Body of pancreas (tissue), 4 donors: ENCODE results near the gene CCDC169. TPM values are rescaled to one million over a fixed set of nuclear protein-coding genes. Genes with fewer than 3 reads are reported as not detected.

Experiments used
- ATAC-seq: fragments of 150-250 bp; one replicate; pipeline ENCODE4 v1.9.1; 2016
- DNase-seq, 4 donors: peaks; one replicate each; pipeline ENCODE4 v3.0.0-alpha.2; 2019
- H3K27ac ChIP-seq, 4 donors: fragments of 200-600 bp; sonication (generic); 1 replicate in 3 of 4; 2 replicates in 1 of 4; pipeline versions ENCODE4 v1.5.1 to v1.6.1; 2016 to 2019; ENCODE audit warnings: mild to moderate bottlenecking in 1 of 4, mixed read lengths in 1 of 4, moderate library complexity in 1 of 4
- H3K27me3 ChIP-seq, 2 donors: fragments of 200-600 bp; sonication (generic); one replicate each; pipeline ENCODE4 v1.6.0; 2016; ENCODE audit warnings: mild to moderate bottlenecking in 1 of 2
- H3K36me3 ChIP-seq, 2 donors: fragments of 200-600 bp; sonication (generic); replicated peaks in 1 of 2; 2 replicates each; pipeline ENCODE4 v1.5.1; 2016; ENCODE audit warnings: low read depth in 2 of 2; ENCODE audit not compliant: insufficient read depth in 1 of 2
- H3K4me1 ChIP-seq: fragments of 200-600 bp; sonication (generic); one replicate; pipeline ENCODE4 v1.6.0; 2016
- H3K4me3 ChIP-seq, 2 donors: fragments of 200-600 bp; sonication (generic); 1 replicate in 1 of 2; 2 replicates in 1 of 2; pipeline ENCODE4 v1.5.1; 2016 to 2019
- H3K9me3 ChIP-seq, 3 donors: fragments of 200-600 bp; sonication (generic); 1 replicate in 2 of 3; 2 replicates in 1 of 3; pipeline ENCODE4 v1.5.1; 2016
- POLR2A ChIP-seq, 3 donors: fragments of 450-650 bp; IDR thresholded peaks; one replicate each; pipeline ENCODE4 v1.6.1; 2016; ENCODE audit warnings: antibody characterized with exemption in 3 of 3, mild to moderate bottlenecking in 2 of 3
- WGBS, 2 donors: methylation state at CpG; one replicate each; pipeline ENCODE4 v1.1.5; 2017; 5-methylcytosine and 5-hydroxymethylcytosine counted together
- intact Hi-C: fragments of 100-400 bp; cut with DNase I; formaldehyde crosslinking; loops from one replicate; pipeline ENCODE4 v1.15.1; 2023
- total RNA-seq, 2 donors: library from RNA; depleted of rRNA; stranded (reverse); fragments of >200 nt; gene quantifications; one replicate each; pipeline ENCODE4 v1.1.0, GENCODE V29; 2016
- TF ChIP-seq, protein P1 (sequence below), 7 experiments: fragments of 450-650 bp in 4 of 7; fragments of 200-600 bp in 3 of 7; sonication (generic) in 3 of 7; IDR thresholded peaks; one replicate each; pipeline ENCODE4 v1.5.1; 2016 to 2019; ENCODE audit warnings: antibody characterized with exemption in 7 of 7

The CCDC169 gene
- total RNA-seq, 2 donors from 2014 or later = 1.3 to 1.6 TPM

DNA sequence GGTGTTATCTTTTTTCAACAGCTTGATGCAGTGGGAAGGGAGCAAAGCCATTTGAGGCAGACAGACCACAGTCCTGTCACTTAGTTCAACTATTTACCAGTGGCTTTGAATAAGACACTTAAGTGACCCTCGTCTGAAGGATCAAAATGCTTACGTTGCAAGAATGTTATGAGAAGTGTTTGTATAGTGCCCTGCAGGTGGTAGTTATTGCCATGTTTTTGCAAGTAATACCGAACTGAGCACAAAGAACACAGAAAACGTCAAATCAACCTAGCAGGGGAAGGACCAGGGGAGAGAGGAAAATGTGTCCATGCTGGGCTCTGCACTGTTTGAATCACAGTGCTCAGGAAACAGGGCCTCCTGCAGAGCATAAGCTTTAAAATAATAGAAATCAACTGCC is 86.0 kb downstream of the CCDC169 start:
- 38 to 52% methylated on average over 4 of the region's 4 CpGs for WGBS, 2 donors
- no peaks in the 10 kb centered on the region for H3K4me1 ChIP-seq
- DNase-seq (no peak), ATAC-seq (no peak)
- no peaks in the 10 kb centered on the region for H3K9me3 ChIP-seq
- TF ChIP-seq, protein P1, sequence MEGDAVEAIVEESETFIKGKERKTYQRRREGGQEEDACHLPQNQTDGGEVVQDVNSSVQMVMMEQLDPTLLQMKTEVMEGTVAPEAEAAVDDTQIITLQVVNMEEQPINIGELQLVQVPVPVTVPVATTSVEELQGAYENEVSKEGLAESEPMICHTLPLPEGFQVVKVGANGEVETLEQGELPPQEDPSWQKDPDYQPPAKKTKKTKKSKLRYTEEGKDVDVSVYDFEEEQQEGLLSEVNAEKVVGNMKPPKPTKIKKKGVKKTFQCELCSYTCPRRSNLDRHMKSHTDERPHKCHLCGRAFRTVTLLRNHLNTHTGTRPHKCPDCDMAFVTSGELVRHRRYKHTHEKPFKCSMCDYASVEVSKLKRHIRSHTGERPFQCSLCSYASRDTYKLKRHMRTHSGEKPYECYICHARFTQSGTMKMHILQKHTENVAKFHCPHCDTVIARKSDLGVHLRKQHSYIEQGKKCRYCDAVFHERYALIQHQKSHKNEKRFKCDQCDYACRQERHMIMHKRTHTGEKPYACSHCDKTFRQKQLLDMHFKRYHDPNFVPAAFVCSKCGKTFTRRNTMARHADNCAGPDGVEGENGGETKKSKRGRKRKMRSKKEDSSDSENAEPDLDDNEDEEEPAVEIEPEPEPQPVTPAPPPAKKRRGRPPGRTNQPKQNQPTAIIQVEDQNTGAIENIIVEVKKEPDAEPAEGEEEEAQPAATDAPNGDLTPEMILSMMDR (IDR thresholded peaks at IDR 0.05) = no peak
- TF ChIP-seq POLR2A (IDR thresholded peaks at IDR 0.05) = no peak
- intact Hi-C loops = no loop called here
- no peaks in the 10 kb centered on the region for H3K36me3 ChIP-seq
- H3K27me3 ChIP-seq = no peaks in the 10 kb centered on the region
- H3K27ac ChIP-seq = no peak overlapping the region
- H3K4me3 ChIP-seq = no peak overlapping the region

GRCh38 chr13:36210738-36211137 is 86.9 kb downstream of the CCDC169 start:
- Histone ChIP-seq H3K9me3 (no peaks in the 10 kb centered on the region), H3K4me1 (no peaks in the 10 kb centered on the region), H3K36me3 (no peaks in the 10 kb centered on the region), H3K27me3 (no peaks in the 10 kb centered on the region), H3K4me3 (no peak overlapping the region), H3K27ac (no peak overlapping the region)
- DNase-seq (no peak), ATAC-seq (no peak)
- intact Hi-C loops = no loop called here
- 69 to 80% methylated on average over 4 of the region's 4 CpGs for WGBS, 2 donors
- TF ChIP-seq POLR2A (IDR thresholded peaks at IDR 0.05) = no peak

DNA sequence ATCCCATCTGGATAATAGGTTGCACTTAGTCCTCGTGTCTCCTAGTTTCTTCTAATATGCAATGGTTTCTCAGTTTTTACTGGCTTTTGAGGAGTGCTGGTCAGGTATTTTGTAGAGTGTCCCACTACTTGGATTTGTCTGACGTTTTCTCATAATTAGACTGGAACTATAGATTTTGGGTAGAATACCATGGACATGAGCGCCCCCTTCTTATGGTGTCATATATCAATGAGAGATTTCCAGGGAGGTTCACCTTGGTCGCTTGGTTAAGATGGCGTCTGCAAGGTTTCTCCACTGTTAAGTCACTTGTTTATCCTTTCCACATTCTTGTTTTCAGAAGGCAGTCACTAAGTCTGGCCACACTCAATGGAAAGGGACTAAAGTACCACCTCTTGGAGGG is 89.9 kb downstream of the CCDC169 start:
- TF ChIP-seq POLR2A (IDR thresholded peaks at IDR 0.05) = no peak
- TF ChIP-seq, protein P1 (IDR thresholded peaks at IDR 0.05) = no peak
- Histone ChIP-seq H3K9me3 (no peaks in the 10 kb centered on the region), H3K27ac (no peak overlapping the region), H3K36me3 (no peaks in the 10 kb centered on the region), H3K4me3 (no peak overlapping the region), H3K4me1 (no peaks in the 10 kb centered on the region), H3K27me3 (no peaks in the 10 kb centered on the region)
- ATAC-seq (no peak), DNase-seq (no peak)
- intact Hi-C loops = no loop called here
- WGBS, 2 donors = 54 to 59% methylated on average over 5 of the region's 5 CpGs

DNA sequence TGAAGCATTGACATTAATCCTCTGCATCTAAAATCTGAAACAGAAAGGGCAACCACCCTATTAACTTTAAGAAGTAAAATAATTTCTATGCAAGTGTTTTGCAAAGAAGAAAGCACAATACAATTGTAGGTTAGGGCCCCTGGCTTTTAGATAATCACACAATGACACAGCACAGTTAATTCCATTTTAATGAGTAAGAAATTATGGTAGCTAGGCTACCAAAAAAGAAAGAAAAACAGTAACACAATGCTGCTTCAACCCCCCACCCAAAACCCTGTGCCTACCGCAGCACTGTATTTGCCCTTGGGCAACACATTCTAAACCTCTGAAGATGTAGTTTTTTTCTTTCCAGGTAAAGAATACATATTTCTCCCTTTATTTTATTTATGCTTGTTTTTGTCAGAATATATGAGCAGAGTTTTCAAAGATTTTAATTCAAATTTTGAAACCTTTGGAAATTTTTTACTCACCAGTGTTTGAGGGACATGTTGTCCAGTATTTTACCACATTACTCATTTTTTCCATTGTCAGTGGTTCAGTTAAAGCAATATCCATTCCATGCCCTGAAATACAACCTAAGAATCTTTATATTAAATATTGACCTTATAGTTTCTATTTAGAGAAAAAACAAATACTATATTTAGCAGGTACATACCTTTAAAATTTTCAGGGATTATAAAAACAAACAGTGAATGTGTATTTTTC is 104.3 kb downstream of the CCDC169 start:
- TF ChIP-seq POLR2A (IDR thresholded peaks at IDR 0.05) = no peak
- TF ChIP-seq, protein P1 (IDR thresholded peaks at IDR 0.05) = no peak
- intact Hi-C loops = no loop called here
- Histone ChIP-seq H3K27ac (no peak overlapping the region), H3K9me3 (no peaks in the 10 kb centered on the region), H3K36me3 (no peaks in the 10 kb centered on the region), H3K4me3 (no peak overlapping the region), H3K4me1 (no peaks in the 10 kb centered on the region), H3K27me3 (no peaks in the 10 kb centered on the region)
- ATAC-seq (no peak), DNase-seq (no peak)
- WGBS, 2 donors = 81 to 88% methylated on average over 1 of the region's 1 CpG

GRCh38 chr13:36192166-36192565 is 105.4 kb downstream of the CCDC169 start:
- intact Hi-C loops = no loop called here
- Histone ChIP-seq H3K4me1 (no peaks in the 10 kb centered on the region), H3K27ac (no peak overlapping the region), H3K4me3 (no peak overlapping the region), H3K9me3 (no peaks in the 10 kb centered on the region), H3K36me3 (no peaks in the 10 kb centered on the region), H3K27me3 (no peaks in the 10 kb centered on the region)
- no peak for ATAC-seq
- WGBS, 2 donors = 60 to 62% methylated on average over 6 of the region's 6 CpGs
- DNase-seq = no peak
- TF ChIP-seq, protein P1 (IDR thresholded peaks at IDR 0.05) = no peak
- no peak for TF ChIP-seq POLR2A (IDR thresholded peaks at IDR 0.05)
